ENCODE data around the gene CTSF.
"Not testable (repeated sequence)": the region's sequence is repeated elsewhere in the genome, so short reads cannot be mapped to it uniquely, and the experiment has no call there.

The CTSF gene

DNA sequence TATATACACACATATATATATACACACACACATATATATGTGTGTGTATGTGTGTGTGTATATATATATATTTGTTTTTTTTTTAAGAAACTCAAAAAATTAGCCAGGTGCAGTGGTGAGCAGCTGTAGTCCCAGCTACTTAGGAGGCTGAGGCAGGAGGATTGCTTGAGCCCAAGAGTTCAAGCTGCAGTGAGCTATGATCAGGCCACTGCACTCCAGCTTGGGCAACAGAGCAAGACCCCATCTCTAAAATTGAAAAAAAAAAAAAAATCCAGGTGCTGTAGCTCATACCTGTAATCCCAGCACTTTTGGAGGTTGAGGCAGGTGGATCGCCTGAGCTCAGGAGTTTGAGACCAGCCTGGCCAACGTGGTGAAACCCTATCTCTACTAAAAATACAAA is 20.9 kb upstream of the CTSF start:
- not testable (repeated sequence) for DNase-seq

GRCh38 chr11:66586136-66586535 is 17.7 kb upstream of the CTSF start:
- DNase-seq: no peak

DNA sequence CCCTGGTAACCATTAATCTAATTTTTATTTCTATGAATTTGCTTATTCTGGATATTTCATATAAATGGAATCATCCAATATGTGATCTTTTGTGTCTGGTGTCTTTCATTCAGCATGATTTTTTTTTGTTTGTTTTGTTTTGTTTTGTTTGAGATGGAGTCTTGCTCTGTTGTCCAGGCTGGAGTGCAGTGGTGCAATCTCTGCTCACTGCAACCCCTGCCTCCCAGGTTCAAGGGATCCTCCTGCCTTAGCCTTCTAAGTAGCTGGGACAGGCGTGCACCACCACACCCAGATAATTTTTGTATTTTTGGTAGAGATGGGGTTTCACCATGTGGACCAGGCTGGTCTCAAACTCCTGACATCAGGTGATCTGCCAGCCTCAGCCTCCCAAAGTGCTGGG is 17.0 kb upstream of the CTSF start:
- DNase-seq: not testable (repeated sequence)

DNA sequence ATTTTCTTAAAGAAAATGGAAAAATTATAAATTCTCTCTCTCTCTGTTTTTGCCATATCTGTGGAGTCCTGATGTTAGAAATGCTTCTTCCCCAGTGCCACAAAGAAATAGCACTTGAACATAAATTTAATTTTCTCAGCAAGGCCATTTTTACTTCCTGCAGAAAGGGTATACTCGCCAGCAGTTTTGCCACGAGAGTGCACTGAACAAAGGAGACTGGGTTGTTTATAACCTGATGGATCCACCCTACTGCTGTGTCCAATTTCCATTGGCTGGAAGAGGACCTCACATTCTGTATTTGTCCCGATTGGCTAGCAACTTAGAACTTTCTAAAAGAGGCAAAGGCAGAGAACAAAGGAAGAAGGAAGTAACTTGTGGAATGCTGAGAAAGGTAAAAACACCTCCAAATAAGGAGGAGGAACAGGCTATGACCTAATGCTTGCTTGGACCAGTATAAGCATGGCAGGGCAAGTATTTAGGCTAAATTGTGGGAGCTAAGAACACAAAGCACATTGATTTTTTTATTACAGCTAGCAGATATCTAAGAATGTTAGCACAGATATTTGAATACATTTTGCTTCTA is 14.2 kb upstream of the CTSF start:
- DNase-seq: not testable (repeated sequence)

DNA sequence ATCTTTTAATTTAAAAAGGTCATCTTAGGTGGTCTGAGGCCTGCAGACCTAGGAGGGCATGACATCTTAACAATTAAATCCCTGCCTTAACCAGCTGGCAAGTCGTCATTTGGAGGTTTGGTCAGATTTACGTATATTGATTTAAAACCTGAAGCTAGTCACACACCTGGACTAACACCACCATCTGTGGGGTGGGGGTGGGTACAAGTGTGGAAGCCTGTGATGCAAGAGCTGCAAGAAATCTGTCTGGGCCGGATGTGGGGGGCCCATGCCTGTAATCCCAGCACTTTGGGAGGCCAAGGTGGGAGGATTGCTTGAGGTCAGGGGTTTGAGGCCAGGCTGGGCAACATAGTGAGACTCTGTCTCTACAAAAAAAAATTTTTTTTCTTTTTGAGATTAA is 12.9 kb upstream of the CTSF start:
- no peak for DNase-seq

DNA sequence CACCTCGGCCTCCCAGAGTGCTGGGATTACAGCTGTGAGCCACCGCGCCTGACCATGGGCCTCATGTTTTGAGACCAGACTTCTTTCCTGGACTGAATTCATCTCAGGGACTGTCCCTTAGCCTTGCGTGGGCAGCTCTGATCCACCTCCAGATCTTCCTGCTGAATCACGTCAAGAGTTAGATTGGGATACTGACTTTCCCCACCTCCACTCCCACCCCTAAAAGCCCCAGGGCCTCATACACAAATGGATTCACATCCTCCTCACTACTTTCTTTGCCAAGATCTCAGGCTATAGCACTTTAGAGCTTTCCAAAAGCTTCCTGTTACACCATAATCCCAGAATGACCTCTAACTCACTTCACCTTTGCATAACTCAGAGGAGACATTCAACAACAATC is 12.4 kb upstream of the CTSF start:
- no peak for DNase-seq

GRCh38 chr11:66579017-66579606 is 10.7 kb upstream of the CTSF start:
- peak; percentile 12 for DNase-seq

DNA sequence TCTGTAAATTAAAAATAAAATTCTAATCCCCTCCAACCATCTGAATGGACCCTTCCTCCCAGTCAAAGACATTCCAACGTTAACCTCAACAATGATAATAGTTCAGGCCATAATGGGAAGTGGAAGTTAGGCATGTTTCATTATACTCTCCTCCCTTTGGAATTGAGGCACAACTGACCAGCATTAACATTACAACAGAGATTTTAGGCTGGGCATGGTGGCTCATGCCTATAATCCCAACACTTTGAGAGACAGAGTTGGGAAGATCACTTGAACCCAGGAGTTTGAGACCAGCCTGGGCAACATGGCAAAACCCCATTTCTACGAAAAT is 2.4 kb upstream of the CTSF start:
- no peak for DNase-seq

DNA sequence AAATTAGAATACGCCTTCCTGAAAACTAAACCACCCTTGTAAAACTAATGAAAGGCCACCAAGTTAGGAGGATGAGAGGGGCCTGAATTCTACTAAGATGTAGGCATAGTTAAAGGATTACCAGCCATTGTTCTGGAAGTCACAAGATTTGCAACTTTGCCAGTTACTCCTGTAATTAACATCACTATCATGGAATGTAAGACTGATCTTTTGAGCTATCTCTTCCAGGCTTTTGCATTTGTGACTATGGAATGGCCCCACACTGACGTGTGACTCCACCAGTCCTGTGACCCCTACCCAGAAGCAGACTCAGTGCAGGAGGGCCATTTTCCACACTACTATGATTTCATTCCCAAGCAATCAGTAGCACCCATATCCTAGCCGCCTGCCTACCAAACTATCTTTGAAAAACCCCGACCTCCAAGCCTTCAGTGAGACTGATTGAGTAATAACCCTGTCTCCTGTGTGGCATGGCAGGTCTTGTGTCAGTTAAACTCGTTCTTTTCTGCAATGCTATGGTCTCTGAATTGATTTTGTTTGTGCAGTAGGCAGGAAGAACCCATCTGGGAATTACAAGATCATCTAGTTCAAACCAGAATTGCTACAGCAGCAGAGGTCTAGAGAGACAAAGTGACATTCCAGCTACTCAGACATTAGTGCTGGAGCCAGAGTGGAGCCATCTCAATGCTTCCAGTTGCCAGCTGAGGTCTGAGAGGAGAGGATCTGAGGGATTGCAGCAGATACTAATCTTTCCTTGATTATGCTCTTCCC is 1.9 kb upstream of the CTSF start:
- no peak for DNase-seq

DNA sequence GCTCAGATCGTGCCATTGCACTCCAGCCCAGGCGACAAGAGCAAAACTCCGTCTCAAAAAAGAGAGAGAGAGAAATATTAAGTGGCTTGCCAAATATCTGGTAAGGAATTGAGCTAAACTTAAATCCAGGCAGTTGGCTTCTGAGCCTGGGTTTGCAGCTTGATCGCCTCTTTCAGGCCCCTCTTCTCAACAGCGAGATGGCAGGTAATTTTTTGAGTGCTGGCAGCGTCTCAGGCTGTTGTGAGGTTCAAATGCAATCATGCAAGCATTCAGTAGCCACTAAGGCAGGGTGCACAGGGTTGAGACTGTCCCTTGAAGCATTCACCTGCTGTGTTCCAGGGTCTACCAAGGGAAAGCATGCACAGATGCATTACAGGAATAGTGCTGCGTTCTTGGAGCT is 670 bp upstream of the CTSF start:
- DNase-seq: no peak

GRCh38 chr11:66567787-66568123 is 651 bp downstream of the CTSF start:
- no peak for DNase-seq

DNA sequence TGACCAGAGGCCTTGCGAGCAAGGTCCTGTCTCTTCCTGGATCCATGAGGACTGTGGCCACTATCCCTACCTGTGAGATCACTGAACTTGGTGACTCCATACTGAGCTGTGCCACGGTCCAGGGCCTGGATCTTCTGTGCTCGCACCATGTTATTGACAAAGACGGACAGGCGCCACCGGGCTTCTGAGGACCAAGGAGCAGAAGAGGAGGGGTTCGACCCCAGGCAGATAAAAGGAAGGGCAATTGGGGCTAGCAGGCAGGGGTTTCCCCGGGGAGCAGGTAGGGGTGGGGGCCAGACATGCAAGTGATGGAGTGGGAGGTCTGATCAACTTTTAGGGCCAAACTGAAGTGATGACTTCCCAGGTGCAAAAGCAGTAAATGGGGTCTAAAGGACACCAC is 2.2 kb downstream of the CTSF start:
- no peak for DNase-seq

DNA sequence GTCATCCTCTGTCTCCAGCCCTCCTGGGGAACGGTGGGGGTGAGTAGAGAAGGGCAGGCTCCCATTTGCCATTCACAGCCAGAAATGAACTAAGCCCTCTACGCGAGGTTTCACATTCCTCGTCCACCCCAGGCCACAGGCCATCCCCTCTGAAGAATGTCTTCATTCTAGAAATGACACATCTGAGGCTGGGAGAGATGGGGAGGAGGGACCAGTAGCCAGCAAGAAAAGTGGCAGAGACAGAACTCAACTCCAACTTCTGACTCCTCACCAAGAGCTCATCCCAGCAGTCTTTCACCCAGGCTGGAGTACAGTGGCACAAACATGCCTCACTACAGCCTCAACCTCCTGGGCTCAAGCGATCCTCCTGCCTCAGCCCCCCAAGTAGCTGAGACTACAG is 3.4 kb downstream of the CTSF start:
- no peak for DNase-seq

- no peak for DNase-seq
Measured at GRCh38 chr11:66564538-66564937, 3.9 kb downstream of the CTSF start.

GRCh38 chr11:66563832-66564231 is 4.6 kb downstream of the CTSF start:
- no peak for DNase-seq

GRCh38 chr11:66562907-66563583 is 5.4 kb downstream of the CTSF start:
- no peak for DNase-seq

GRCh38 chr11:66562275-66562674 is 6.1 kb downstream of the CTSF start:
- DNase-seq: no peak

GRCh38 chr11:66561975-66562248 is 6.5 kb downstream of the CTSF start:
- no peak for DNase-seq

GRCh38 chr11:66561178-66561974 is 7.0 kb downstream of the CTSF start:
- no peak for DNase-seq

GRCh38 chr11:66559866-66560676 is 8.3 kb downstream of the CTSF start:
- DNase-seq: no peak

GRCh38 chr11:66559142-66559865 is 9.1 kb downstream of the CTSF start:
- DNase-seq: no peak

GRCh38 chr11:66557733-66558326 is 10.6 kb downstream of the CTSF start:
- no peak for DNase-seq

All from DMS153 (cell line).